Measurements from ENCODE around the gene ABCD1.

DNA sequence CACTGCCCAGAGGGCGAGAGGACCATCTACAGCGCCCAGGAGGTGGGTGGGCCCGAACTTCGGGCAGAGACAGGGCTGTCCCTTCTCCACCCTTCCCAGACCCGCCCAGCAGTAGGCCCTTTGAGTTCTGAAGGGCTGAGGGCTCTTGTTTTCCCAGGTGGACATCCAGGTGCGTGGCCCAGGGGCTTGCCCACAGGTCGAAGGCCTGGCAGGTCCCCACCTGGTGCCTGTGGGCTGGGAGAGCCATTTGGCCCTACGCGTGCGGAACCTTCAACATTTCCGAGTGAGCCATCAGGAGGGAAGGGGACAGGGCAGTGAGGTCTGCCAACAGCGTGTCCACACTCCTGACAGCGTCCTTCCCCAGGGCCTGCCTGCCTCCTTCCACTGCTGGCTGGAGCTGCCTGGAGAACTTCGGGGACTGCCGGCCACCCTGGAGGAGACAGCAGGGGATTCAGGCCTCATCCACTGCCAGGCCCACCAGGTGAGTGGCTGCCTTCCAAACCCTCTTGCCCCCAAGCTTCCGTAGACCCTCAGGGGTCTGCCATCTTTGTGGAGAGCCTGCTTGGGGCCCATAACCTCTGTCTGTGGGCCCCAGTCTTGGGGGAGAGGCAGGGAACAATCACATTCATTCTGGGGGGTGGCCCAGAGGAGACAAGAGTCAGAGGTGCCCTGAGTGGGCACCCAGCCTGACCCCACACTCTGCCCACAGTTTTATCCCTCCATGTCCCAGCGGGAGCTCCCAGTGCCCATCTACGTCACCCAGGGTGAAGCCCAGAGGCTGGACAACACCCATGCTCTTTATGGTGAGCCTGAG, 46.2 kb downstream of the ABCD1 start:
- TF ChIP-seq, protein P1, sequence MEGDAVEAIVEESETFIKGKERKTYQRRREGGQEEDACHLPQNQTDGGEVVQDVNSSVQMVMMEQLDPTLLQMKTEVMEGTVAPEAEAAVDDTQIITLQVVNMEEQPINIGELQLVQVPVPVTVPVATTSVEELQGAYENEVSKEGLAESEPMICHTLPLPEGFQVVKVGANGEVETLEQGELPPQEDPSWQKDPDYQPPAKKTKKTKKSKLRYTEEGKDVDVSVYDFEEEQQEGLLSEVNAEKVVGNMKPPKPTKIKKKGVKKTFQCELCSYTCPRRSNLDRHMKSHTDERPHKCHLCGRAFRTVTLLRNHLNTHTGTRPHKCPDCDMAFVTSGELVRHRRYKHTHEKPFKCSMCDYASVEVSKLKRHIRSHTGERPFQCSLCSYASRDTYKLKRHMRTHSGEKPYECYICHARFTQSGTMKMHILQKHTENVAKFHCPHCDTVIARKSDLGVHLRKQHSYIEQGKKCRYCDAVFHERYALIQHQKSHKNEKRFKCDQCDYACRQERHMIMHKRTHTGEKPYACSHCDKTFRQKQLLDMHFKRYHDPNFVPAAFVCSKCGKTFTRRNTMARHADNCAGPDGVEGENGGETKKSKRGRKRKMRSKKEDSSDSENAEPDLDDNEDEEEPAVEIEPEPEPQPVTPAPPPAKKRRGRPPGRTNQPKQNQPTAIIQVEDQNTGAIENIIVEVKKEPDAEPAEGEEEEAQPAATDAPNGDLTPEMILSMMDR (conservative IDR thresholded peaks at IDR 0.05; ENCODE audit: low read length): no peak
- TF ChIP-seq EZH2phosphoT487 (IDR thresholded peaks at IDR 0.05; ENCODE audit: borderline replicate concordance): no peak
